KMS-11 (cell line): Measurements from ENCODE around the gene SCAMP3.
A peak's percentile ranks its signal among the peaks of the same experiment; 100 is the strongest.

Experiments used
- H2AFZ ChIP-seq: fragments of 200-600 bp; sonication (generic); 2 replicates; pipeline ENCODE4 v1.6.1; 2016; ENCODE audit warnings: antibody characterized with exemption, mixed run types, low read depth
- H3K27ac ChIP-seq: fragments of 200-600 bp; sonication (generic); 2 replicates; pipeline ENCODE4 v1.6.1; 2016; ENCODE audit warnings: mild to moderate bottlenecking, mixed run types
- H3K27me3 ChIP-seq: fragments of 200-600 bp; sonication (generic); 2 replicates; pipeline ENCODE4 v1.6.1; 2017; ENCODE audit warnings: mild to moderate bottlenecking, low read depth, mixed run types, moderate library complexity; ENCODE audit not compliant: insufficient read depth
- H3K36me3 ChIP-seq: fragments of 200-600 bp; sonication (generic); 2 replicates; pipeline ENCODE4 v1.6.1; 2017; ENCODE audit warnings: mild to moderate bottlenecking, mixed run types; ENCODE audit not compliant: insufficient read depth
- H3K4me1 ChIP-seq: fragments of 200-600 bp; sonication (generic); 2 replicates; pipeline ENCODE4 v1.6.1; 2016; ENCODE audit warnings: mild to moderate bottlenecking, low read depth, mixed run types; ENCODE audit not compliant: poor library complexity, severe bottlenecking
- H3K4me2 ChIP-seq: fragments of 200-600 bp; sonication (generic); 2 replicates; pipeline ENCODE4 v1.7.0; 2016; ENCODE audit warnings: mild to moderate bottlenecking, mixed run types
- H3K4me3 ChIP-seq: fragments of 200-600 bp; sonication (generic); IDR thresholded peaks from 2 replicates; pipeline ENCODE4 v1.6.1; 2017; ENCODE audit warnings: low read depth, low read length, mixed read lengths; ENCODE audit not compliant: insufficient read depth
- H3K79me2 ChIP-seq: fragments of 200-600 bp; sonication (generic); 2 replicates; pipeline ENCODE4 v1.6.1; 2016; ENCODE audit warnings: low read depth, mixed run types; ENCODE audit not compliant: insufficient read depth
- H3K9ac ChIP-seq: fragments of 200-600 bp; sonication (generic); 2 replicates; pipeline ENCODE4 v1.6.1; 2016; ENCODE audit warnings: mild to moderate bottlenecking, mixed run types
- H4K20me1 ChIP-seq: fragments of 200-600 bp; sonication (generic); 2 replicates; pipeline ENCODE4 v1.6.1; 2016; ENCODE audit warnings: mild to moderate bottlenecking, mixed run types; ENCODE audit not compliant: insufficient read depth
- TF ChIP-seq, protein P1 (sequence below): fragments of 200-600 bp; sonication (generic); conservative IDR thresholded peaks from 2 replicates; pipeline ENCODE4 v1.6.1; 2017; ENCODE audit warnings: low read depth, mild to moderate bottlenecking, antibody characterized with exemption, low read length, moderate library complexity, mixed read lengths

SCAMP3 gene

DNA sequence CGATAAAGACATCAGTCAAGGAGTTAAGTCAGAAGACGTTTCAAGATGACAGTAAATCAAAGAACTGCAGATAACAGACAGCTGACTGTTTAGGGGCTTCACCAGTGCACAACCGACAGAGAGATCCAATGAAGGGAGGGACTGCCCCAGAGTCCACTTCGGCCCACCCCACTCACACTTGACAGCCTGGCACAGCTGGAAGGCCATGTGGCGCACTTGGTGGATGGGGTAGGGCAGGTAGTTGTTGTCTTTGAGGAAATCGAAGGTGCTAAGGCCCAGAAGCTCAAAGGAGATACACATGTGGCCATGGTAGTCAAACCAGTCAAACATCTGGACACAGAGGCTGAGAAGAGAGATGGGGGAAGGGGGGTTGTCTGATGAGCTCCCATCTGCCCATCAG lies 4.4 kb upstream of the SCAMP3 start:
- no peak overlapping the region for H3K9ac ChIP-seq
- TF ChIP-seq, protein P1, sequence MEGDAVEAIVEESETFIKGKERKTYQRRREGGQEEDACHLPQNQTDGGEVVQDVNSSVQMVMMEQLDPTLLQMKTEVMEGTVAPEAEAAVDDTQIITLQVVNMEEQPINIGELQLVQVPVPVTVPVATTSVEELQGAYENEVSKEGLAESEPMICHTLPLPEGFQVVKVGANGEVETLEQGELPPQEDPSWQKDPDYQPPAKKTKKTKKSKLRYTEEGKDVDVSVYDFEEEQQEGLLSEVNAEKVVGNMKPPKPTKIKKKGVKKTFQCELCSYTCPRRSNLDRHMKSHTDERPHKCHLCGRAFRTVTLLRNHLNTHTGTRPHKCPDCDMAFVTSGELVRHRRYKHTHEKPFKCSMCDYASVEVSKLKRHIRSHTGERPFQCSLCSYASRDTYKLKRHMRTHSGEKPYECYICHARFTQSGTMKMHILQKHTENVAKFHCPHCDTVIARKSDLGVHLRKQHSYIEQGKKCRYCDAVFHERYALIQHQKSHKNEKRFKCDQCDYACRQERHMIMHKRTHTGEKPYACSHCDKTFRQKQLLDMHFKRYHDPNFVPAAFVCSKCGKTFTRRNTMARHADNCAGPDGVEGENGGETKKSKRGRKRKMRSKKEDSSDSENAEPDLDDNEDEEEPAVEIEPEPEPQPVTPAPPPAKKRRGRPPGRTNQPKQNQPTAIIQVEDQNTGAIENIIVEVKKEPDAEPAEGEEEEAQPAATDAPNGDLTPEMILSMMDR, result no peak
- H3K4me2 ChIP-seq, result no peak overlapping the region
- H3K36me3 ChIP-seq, result peaks cover 53% of the 10 kb centered on the region; the same call in 1 of the 2 replicates
- H2AFZ ChIP-seq, result no peak overlapping the region
- H3K4me3 ChIP-seq, result no peak overlapping the region
- peaks cover 22% of the 10 kb centered on the region for H3K79me2 ChIP-seq
- H3K4me1 ChIP-seq, result peaks cover 8% of the 10 kb centered on the region
- H3K27ac ChIP-seq, result peak overlapping the region; percentile 1; the same call in 1 of the 2 replicates
- H4K20me1 ChIP-seq, result no peaks in the 10 kb centered on the region
- H3K27me3 ChIP-seq, result no peaks in the 10 kb centered on the region

DNA sequence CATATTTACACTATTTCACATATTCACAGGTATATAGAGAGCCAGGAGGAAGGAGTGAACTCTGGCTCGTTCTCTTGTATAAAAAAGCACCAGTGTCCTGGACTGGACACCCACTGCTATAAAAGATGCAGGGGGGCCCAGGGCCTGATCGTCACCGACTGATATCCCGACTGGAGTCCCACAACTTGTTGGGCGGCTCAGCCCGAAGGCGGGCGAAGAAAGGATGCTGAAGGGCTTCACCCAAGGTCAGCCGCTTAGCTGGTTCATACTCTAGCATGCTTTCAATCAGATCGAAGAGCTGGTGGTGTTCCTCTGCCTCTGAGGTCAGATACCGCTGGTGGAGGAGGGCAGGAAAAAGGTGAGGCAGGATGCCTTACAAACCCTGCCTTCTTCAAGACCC lies 907 bp upstream of the SCAMP3 start:
- no peak overlapping the region; the same call in 1 of the 2 replicates for H2AFZ ChIP-seq
- peak overlapping the region; percentile 98; the same call in 1 of the 2 replicates for H3K4me2 ChIP-seq
- H3K27me3 ChIP-seq, result no peaks in the 10 kb centered on the region
- H4K20me1 ChIP-seq, result no peaks in the 10 kb centered on the region
- H3K36me3 ChIP-seq, result peaks cover 28% of the 10 kb centered on the region; the same call in 1 of the 2 replicates
- TF ChIP-seq, protein P1, result no peak
- no peak overlapping the region for H3K4me3 ChIP-seq
- H3K4me1 ChIP-seq, result peaks cover 18% of the 10 kb centered on the region
- H3K9ac ChIP-seq, result no peak overlapping the region; the same call in 1 of the 2 replicates
- H3K79me2 ChIP-seq, result peaks cover 20% of the 10 kb centered on the region
- no peak overlapping the region for H3K27ac ChIP-seq

DNA sequence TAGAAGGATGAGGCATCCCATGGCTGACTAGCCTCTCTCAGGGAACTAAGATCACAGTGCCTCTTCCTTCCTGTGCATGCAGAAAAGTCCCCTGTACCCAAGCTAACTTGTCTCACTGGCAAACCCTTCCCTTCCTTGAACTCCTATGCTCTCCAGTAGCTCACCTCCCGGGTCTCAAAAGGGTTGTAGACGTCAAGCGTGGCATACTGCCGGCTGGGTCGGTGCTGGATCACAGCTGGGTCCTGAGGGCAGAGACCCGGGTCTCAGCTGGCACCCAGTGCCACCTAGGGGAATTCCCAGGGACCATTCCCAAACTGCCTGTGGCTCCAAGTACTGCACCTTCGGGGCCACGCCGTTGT lies 688 bp downstream of the SCAMP3 start:
- TF ChIP-seq, protein P1, result no peak
- H3K36me3 ChIP-seq, result peaks cover 19% of the 10 kb centered on the region; the same call in 1 of the 2 replicates
- H2AFZ ChIP-seq, result peak overlapping the region; percentile 74
- H3K4me3 ChIP-seq, result peak overlapping the region; percentile 100
- peak overlapping the region; percentile 68 for H3K9ac ChIP-seq
- H3K79me2 ChIP-seq, result peaks cover 20% of the 10 kb centered on the region
- peak overlapping the region; percentile 33; the same call in 1 of the 2 replicates for H3K27ac ChIP-seq
- H3K4me1 ChIP-seq, result peaks cover 18% of the 10 kb centered on the region
- H3K27me3 ChIP-seq, result no peaks in the 10 kb centered on the region
- no peaks in the 10 kb centered on the region for H4K20me1 ChIP-seq
- peak overlapping the region; percentile 98 for H3K4me2 ChIP-seq

GRCh38 chr1:155260276-155260675 lies 1.9 kb downstream of the SCAMP3 start:
- peak overlapping the region; percentile 98; the same call in 1 of the 2 replicates for H3K4me2 ChIP-seq
- no peak overlapping the region for H3K27ac ChIP-seq

More at GRCh38 chr1:155260276-155260675, 1.9 kb downstream of the SCAMP3 start:
- Histone ChIP-seq H3K4me1 (peaks cover 23% of the 10 kb centered on the region), H3K4me3 (no peak overlapping the region), H2AFZ (no peak overlapping the region), H4K20me1 (no peaks in the 10 kb centered on the region), H3K79me2 (peaks cover 20% of the 10 kb centered on the region), H3K36me3 (peaks cover 9% of the 10 kb centered on the region; the same call in 1 of the 2 replicates), H3K9ac (no peak overlapping the region), H3K27me3 (no peaks in the 10 kb centered on the region)
- TF ChIP-seq, protein P1, result no peak
